Ovary (tissue), 10 donors: ENCODE measurements around the gene TSPAN6. TPM values are rescaled to one million over a fixed set of nuclear protein-coding genes. Genes with fewer than 3 reads are reported as not detected.

Source experiments
- DNase-seq, 5 donors: peaks; one replicate each; pipeline ENCODE4 v3.0.0-alpha.2; 2019 to 2020
- H3K27ac ChIP-seq, 2 donors: fragments of 200-600 bp; one replicate each; pipeline versions ENCODE4 v1.5.1 to v1.8.0; 2019 to 2022
- H3K27me3 ChIP-seq: fragments of 200-600 bp; one replicate; pipeline ENCODE4 v1.8.0; 2022
- H3K36me3 ChIP-seq: fragments of 200-600 bp; sonication (generic); one replicate; pipeline ENCODE4 v1.5.1; 2019
- H3K4me1 ChIP-seq: one replicate; pipeline ENCODE4 v1.8.1; 2013; ENCODE audit warnings: mild to moderate bottlenecking, moderate library complexity; ENCODE audit not compliant: insufficient read depth
- H3K4me3 ChIP-seq: fragments of 200-600 bp; sonication (generic); one replicate; pipeline ENCODE4 v1.5.1; 2017
- H3K9me3 ChIP-seq, 2 donors: fragments of 200-600 bp in 1 of 2; sonication (generic) in 1 of 2; one replicate each; pipeline versions ENCODE4 v1.5.1 to v1.8.1; 2013 to 2019; ENCODE audit warnings: mild to moderate bottlenecking in 1 of 2, moderate library complexity in 1 of 2
- EP300 ChIP-seq: sonication (generic); formaldehyde crosslinking; IDR thresholded peaks from one replicate; pipeline ENCODE4 v1.6.1; 2017; ENCODE audit warnings: antibody characterized with exemption
- POLR2A ChIP-seq: fragments of 450-650 bp; IDR thresholded peaks from one replicate; pipeline ENCODE4 v1.6.1; 2017; ENCODE audit warnings: antibody characterized with exemption, mild to moderate bottlenecking, moderate library complexity
- WGBS, 3 donors: extraction: QIAGEN DNeasy Blood & Tissue Kit in 1 of 3; methylation state at CpG; one replicate each; pipeline versions ENCODE4 v1.1.5 to v1.1.7; 2013 to 2017; 5-methylcytosine and 5-hydroxymethylcytosine counted together
- intact Hi-C, 4 donors: fragments of 100-400 bp; cut with DNase I; formaldehyde crosslinking; loops; one replicate each; pipeline versions ENCODE4 v1.11.0 to v1.15.1; 2022 to 2023
- long read RNA-seq, 3 donors: library from polyadenylated mRNA in 2 of 3; unstranded in 2 of 3; transcript quantifications; one replicate each; pipeline ENCODE4 v2.0.0 and lab custom pipeline, GENCODE V29; 2021 to 2026
- polyA plus RNA-seq, 2 donors: library from polyadenylated mRNA; stranded (reverse); fragments of 200-250 nt in 1 of 2; fragments of 350-450 nt in 1 of 2; fragmentation: Illumina TruSeq in 1 of 2; extraction: RNeasy Lipid Tissue Mini Kit (QIAGEN cat#74804) in 1 of 2; gene quantifications; one replicate each; pipeline ENCODE4 v1.2.3, GENCODE V29; 2013 to 2014
- total RNA-seq, 7 donors: library from RNA; depleted of rRNA in 2 of 7; stranded (reverse); fragments of >200 nt in 2 of 7; fragmentation: NEBNext Ultra II Directional in 3 of 7; extraction: Animal tissue kit (Norgen Biotek cat#: 25700) in 3 of 7; gene quantifications; one replicate each; pipeline versions ENCODE4 v1.1.0 to v1.2.4, GENCODE V29; 2016 to 2023
- TF ChIP-seq, protein P1 (sequence below), 3 donors: fragments of 450-650 bp in 2 of 3; fragments of 200-600 bp in 1 of 3; IDR thresholded peaks; one replicate each; pipeline versions ENCODE4 v1.5.1 to v1.8.0; 2016 to 2022; ENCODE audit warnings: antibody characterized with exemption in 3 of 3, mild to moderate bottlenecking in 1 of 3
- donor health status: DM: no; HTN: no; CAD: no; lungs with moderate emphysema.
- donor health status: DM: no; HTN: no; CAD: no.
- donor health status: Bipolar disorder and iron deficiency.
- donor health status: DM: yes; HTN: yes; CAD: no.
- donor health status: DM: no; HTN: no; CAD: no.
- donor health status: DM: yes; HTN: yes; CAD: no.

The TSPAN6 gene, protein sequence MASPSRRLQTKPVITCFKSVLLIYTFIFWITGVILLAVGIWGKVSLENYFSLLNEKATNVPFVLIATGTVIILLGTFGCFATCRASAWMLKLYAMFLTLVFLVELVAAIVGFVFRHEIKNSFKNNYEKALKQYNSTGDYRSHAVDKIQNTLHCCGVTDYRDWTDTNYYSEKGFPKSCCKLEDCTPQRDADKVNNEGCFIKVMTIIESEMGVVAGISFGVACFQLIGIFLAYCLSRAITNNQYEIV
- 10 to 100 TPM; 41.2 to 68.2 (median 52.0) TPM for total RNA-seq
- polyA plus RNA-seq = 10 to 100 TPM; 70.1 to 70.8 TPM
- long read RNA-seq, donor 1, transcript TSPAN6-201 (8 exons, 2,206 nt) = major isoform, 287 of 346 reads
- long read RNA-seq, donor 1, partial matches to known transcripts = 12 of 346 reads
- long read RNA-seq, donor 1, other reads (novel, unspliced or antisense) = 47 of 346 reads
- long read RNA-seq, donor 2, transcript TSPAN6-201 (8 exons, 2,206 nt) = major isoform, 102 of 102 reads
- long read RNA-seq, donor 2, partial matches to known transcripts = 0 of 102 reads
- long read RNA-seq, donor 2, other reads (novel, unspliced or antisense) = 0 of 102 reads
- long read RNA-seq, donor 3, transcript TSPAN6-201 (8 exons, 2,206 nt) = major isoform, 52 of 68 reads
- long read RNA-seq, donor 3, partial matches to known transcripts = 0 of 68 reads
- long read RNA-seq, donor 3, other reads (novel, unspliced or antisense) = 16 of 68 reads

DNA sequence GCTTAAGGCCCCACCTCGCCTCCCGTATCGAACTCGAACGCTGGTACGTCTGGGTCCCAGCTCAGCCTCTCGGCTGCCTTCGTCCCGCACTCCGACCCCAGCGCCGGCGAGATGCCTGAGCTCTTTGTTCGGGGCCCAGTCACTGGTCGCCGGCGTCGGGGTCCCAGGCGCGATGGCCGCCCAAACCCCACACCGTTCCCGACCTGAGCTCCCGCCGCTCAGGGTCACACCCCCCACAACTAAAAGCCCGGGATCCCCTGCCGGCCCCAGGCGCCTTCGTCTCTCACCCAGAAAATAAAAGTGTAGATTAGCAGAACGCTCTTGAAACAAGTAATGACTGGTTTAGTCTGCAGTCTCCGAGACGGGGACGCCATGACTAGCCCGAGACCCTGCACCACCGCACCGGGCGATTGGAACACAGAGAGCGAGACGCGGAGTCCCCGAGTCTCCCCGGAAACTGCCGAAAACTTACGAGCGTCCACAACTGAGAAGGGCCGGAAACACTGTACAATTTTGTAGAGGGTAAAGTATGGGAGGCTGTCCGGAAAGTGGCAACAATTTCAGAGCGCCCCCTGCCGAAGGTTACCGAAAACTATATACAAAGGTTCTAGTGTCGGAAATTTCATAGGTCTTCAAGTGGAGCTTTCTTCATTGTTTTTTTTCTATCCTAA is at the start of gene TSPAN6:
TSPAN6 (minus strand) TSS at position 486 of the 671 bp plus-strand sequence; CDS start at position 374, 112 bp downstream.
- 26 to 34% (median 32%) methylated on average over 51 of the region's 51 CpGs for WGBS, 3 donors
- Histone ChIP-seq H3K4me1 (no peaks in the 10 kb centered on the region), H3K27ac (peak within 1 kb of the TSS; percentile 17 to 80), H3K27me3 (no peaks in the 10 kb centered on the region), H3K9me3 (no peaks in the 10 kb centered on the region), H3K4me3 (peak within 1 kb of the TSS; percentile 49), H3K36me3 (no peaks in the 10 kb centered on the region)
- TF ChIP-seq, protein P1, sequence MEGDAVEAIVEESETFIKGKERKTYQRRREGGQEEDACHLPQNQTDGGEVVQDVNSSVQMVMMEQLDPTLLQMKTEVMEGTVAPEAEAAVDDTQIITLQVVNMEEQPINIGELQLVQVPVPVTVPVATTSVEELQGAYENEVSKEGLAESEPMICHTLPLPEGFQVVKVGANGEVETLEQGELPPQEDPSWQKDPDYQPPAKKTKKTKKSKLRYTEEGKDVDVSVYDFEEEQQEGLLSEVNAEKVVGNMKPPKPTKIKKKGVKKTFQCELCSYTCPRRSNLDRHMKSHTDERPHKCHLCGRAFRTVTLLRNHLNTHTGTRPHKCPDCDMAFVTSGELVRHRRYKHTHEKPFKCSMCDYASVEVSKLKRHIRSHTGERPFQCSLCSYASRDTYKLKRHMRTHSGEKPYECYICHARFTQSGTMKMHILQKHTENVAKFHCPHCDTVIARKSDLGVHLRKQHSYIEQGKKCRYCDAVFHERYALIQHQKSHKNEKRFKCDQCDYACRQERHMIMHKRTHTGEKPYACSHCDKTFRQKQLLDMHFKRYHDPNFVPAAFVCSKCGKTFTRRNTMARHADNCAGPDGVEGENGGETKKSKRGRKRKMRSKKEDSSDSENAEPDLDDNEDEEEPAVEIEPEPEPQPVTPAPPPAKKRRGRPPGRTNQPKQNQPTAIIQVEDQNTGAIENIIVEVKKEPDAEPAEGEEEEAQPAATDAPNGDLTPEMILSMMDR (IDR thresholded peaks at IDR 0.05) = peak in 1 of 3 donors; percentile 46
- TF ChIP-seq EP300 = no peak
- peak; percentile 75 to 89 (median 85) for DNase-seq
- intact Hi-C loops = no loop called here

DNA sequence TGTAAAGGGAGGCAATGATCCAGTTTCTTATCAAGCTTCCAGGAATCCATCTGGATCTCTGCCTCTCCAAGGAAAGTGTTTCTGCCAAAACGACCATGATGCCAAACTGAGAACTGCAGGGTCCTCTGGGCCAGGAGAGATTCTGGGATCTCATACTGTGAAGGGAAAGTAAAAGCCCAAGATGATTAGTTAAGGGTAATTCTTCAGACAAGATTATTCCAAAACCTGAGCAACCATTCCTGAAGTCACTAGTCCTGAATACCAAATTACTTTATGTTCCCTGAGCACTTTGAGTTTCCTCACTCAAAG is 49.3 kb upstream of the TSPAN6 start:
- no peak for TF ChIP-seq POLR2A
- TF ChIP-seq EP300 = no peak
- TF ChIP-seq, protein P1 (IDR thresholded peaks at IDR 0.05) = no peak
- no peaks in the 10 kb centered on the region for H3K27me3 ChIP-seq
- H3K9me3 ChIP-seq = no peaks in the 10 kb centered on the region
- no peaks in the 10 kb centered on the region for H3K36me3 ChIP-seq
- H3K4me1 ChIP-seq = no peaks in the 10 kb centered on the region
- no peak for DNase-seq
- no peak overlapping the region for H3K27ac ChIP-seq
- intact Hi-C loops = loop anchor here in 3 of 4 donors (2.0 to 5.0 kb wide), 2 partner anchors 81 to 83 kb away; no protein-coding TSS in a partner anchor
- no peak overlapping the region for H3K4me3 ChIP-seq
- 3 to 6% (median 6%) methylated on average over 1 of the region's 1 CpG for WGBS, 3 donors

DNA sequence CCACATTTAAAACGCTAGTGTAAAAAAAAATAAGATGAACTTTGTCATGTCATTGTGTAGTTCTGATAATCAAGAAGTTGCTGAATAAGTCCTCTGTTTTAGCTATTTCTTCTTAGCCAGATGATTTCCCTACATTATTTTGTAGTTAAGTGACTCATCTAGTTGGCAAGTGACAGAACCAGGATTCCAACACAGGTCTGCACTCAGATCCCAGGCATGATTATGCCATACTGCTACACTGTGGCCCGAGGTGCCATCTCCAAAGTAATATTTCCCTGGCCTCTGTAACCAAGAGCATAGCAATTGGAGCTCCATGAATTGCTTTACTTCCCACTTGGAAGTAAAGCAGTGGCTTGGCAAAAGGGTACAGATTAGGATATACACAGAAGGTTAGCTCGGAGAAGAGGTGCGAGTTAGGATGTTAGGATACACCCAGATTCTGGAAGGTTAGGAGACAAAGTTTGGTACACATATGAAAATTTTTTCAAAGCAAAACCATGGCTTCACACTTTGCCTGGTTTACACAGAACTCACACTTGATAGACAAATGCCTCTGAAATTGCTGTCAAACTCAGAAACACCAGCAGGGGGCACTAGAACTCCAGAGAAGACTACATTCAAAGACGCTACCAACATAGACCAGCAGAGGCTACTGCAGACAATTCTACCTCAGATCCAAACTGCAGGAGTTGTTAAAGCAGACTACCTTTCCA is 48.8 kb upstream of the TSPAN6 start:
- peak in 4 of 5 donors; percentile 50 to 78 (median 57) for DNase-seq
- Histone ChIP-seq H3K4me1 (no peaks in the 10 kb centered on the region), H3K36me3 (no peaks in the 10 kb centered on the region), H3K27me3 (no peaks in the 10 kb centered on the region), H3K4me3 (no peak overlapping the region), H3K27ac (no peak overlapping the region), H3K9me3 (no peaks in the 10 kb centered on the region)
- no peak for TF ChIP-seq POLR2A
- TF ChIP-seq, protein P1 (IDR thresholded peaks at IDR 0.05) = peak; percentile 37 to 93 (median 88)
- no peak for TF ChIP-seq EP300
- intact Hi-C loops = loop anchor here in 2 of 4 donors (5.0 kb wide), 1 partner anchor 82 kb away; no protein-coding TSS in a partner anchor
- WGBS, 3 donors = 29 to 34% (median 34%) methylated on average over 5 of the region's 5 CpGs

- intact Hi-C loops = no loop called here
- 79 to 89% (median 81%) methylated on average over 8 of the region's 8 CpGs for WGBS, 3 donors
Observed at GRCh38 chrX:100682939-100683338, 46.3 kb upstream of the TSPAN6 start.

More at GRCh38 chrX:100682939-100683338, 46.3 kb upstream of the TSPAN6 start:
- Histone ChIP-seq H3K27ac (no peak overlapping the region), H3K36me3 (no peaks in the 10 kb centered on the region), H3K4me1 (no peaks in the 10 kb centered on the region), H3K27me3 (no peaks in the 10 kb centered on the region), H3K9me3 (no peaks in the 10 kb centered on the region), H3K4me3 (no peak overlapping the region)
- TF ChIP-seq, protein P1 (IDR thresholded peaks at IDR 0.05) = no peak
- TF ChIP-seq POLR2A = no peak
- TF ChIP-seq EP300 = no peak
- no peak for DNase-seq
